GM12878 (cell line): Measurements from ENCODE around the gene OR2T27.

Experiments
- ASH2L ChIP-seq: fragments of 300-600, 200-600 bp; sonication (generic); IDR thresholded peaks from 2 replicates; pipeline ENCODE4 v1.6.1; 2017; ENCODE audit warnings: low read depth, mild to moderate bottlenecking, borderline replicate concordance
- BHLHE40 ChIP-seq, 2 experiments: fragments of 450-650 bp in 1 of 2; IDR thresholded peaks; 2 replicates each; pipeline ENCODE4 v1.6.1; 2011 to 2017; ENCODE audit warnings: low read depth in 2 of 2, borderline replicate concordance in 1 of 2, improper control_type of control experiment in 1 of 2, low read length in 1 of 2, mild to moderate bottlenecking in 1 of 2
- EP300 ChIP-seq, 2 experiments: fragments of 150-350 bp in 1 of 2; IDR thresholded peaks; 2 replicates each; pipeline ENCODE4 v1.6.1; 2011 to 2012; ENCODE audit warnings: low read depth in 2 of 2, low read length in 2 of 2, borderline replicate concordance in 1 of 2, improper control_type of control experiment in 1 of 2, inconsistent platforms in 1 of 2; ENCODE audit not compliant: control insufficient read depth in 1 of 2
- GABPA ChIP-seq: IDR thresholded peaks from 2 replicates; pipeline ENCODE4 v1.6.1; 2014; ENCODE audit warnings: antibody characterized with exemption, low read depth, mild to moderate bottlenecking, inconsistent platforms
- HDAC2 ChIP-seq: fragments of 200-600 bp; sonication (generic); IDR thresholded peaks from 2 replicates; pipeline ENCODE4 v1.6.1; 2017
- KDM1A ChIP-seq: fragments of 200-600 bp; sonication (generic); IDR thresholded peaks from 2 replicates; pipeline ENCODE4 v1.6.1; 2016; ENCODE audit warnings: borderline replicate concordance
- NRF1 ChIP-seq: conservative IDR thresholded peaks from 2 replicates; pipeline ENCODE4 v1.6.1; 2011; ENCODE audit warnings: mild to moderate bottlenecking, low read depth, low read length, improper control_type of control experiment
- POLR2A ChIP-seq: IDR thresholded peaks from 2 replicates; pipeline ENCODE4 v1.6.1; 2011; ENCODE audit warnings: low read depth, mild to moderate bottlenecking, low read length
- SREBF2 ChIP-seq: IDR thresholded peaks from 2 replicates; pipeline ENCODE4 v1.6.1; 2012; ENCODE audit warnings: mild to moderate bottlenecking, low read length
- SRF ChIP-seq, 2 experiments: IDR thresholded peaks; 2 replicates each; pipeline ENCODE4 v1.6.1; 2011; ENCODE audit warnings: low read depth in 2 of 2, low read length in 2 of 2, mild to moderate bottlenecking in 1 of 2, moderate library complexity in 1 of 2
- TARDBP ChIP-seq: IDR thresholded peaks from 2 replicates; pipeline ENCODE4 v1.6.1; 2016; ENCODE audit warnings: borderline replicate concordance
- TF ChIP-seq, protein P1 (sequence below), 3 experiments: IDR thresholded peaks in 2 of 3; conservative IDR thresholded peaks in 1 of 3; 2 replicates each; pipeline ENCODE4 v1.5.1; 2011; ENCODE audit warnings: low read depth in 3 of 3, low read length in 3 of 3, mild to moderate bottlenecking in 3 of 3, control low read depth in 2 of 3, moderate library complexity in 2 of 3, inconsistent platforms in 1 of 3, mixed read lengths in 1 of 3; ENCODE audit not compliant: control insufficient read depth in 2 of 3, insufficient read depth in 1 of 3; ENCODE audit errors: extremely low read depth in 1 of 3
- TF ChIP-seq, protein P2 (sequence below): IDR thresholded peaks from 2 replicates; pipeline ENCODE4 v1.6.1; 2011; ENCODE audit warnings: mild to moderate bottlenecking, low read depth, low read length, moderate library complexity; ENCODE audit not compliant: insufficient replicate concordance

DNA sequence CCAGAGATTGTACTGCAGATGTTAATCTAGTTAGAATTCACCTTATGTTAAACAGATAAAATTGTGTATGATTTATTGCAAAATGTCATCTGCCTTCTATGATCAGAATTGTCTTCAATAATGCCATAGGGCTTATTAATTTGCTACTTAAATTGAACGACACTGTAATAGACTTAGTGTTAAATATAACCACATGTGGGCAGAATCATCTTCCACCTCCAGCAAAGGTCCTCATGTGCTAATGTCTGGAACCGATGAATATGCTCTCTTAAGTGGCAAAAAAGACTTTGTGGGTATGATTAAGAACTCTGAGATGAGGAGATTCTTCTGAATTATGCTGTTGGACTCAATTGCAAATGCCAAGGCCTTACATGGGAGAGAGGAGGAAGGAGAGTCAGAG, 24.8 kb downstream of the OR2T27 start:
- TF ChIP-seq, protein P1, sequence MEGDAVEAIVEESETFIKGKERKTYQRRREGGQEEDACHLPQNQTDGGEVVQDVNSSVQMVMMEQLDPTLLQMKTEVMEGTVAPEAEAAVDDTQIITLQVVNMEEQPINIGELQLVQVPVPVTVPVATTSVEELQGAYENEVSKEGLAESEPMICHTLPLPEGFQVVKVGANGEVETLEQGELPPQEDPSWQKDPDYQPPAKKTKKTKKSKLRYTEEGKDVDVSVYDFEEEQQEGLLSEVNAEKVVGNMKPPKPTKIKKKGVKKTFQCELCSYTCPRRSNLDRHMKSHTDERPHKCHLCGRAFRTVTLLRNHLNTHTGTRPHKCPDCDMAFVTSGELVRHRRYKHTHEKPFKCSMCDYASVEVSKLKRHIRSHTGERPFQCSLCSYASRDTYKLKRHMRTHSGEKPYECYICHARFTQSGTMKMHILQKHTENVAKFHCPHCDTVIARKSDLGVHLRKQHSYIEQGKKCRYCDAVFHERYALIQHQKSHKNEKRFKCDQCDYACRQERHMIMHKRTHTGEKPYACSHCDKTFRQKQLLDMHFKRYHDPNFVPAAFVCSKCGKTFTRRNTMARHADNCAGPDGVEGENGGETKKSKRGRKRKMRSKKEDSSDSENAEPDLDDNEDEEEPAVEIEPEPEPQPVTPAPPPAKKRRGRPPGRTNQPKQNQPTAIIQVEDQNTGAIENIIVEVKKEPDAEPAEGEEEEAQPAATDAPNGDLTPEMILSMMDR (IDR thresholded peaks at IDR 0.05 in 2 of 3, conservative IDR thresholded peaks at IDR 0.05 in 1 of 3; ENCODE audit: control insufficient read depth in 2 of 3, extremely low read depth in 1 of 3, insufficient read depth in 1 of 3, low read depth in 3 of 3, low read length in 3 of 3): no peak
- TF ChIP-seq GABPA (no peak), HDAC2 (no peak), TARDBP (no peak), SRF (IDR thresholded peaks at IDR 0.05; ENCODE audit: low read depth in 2 of 2, low read length in 2 of 2) (no peak), NRF1 (no peak), ASH2L (no peak), POLR2A (no peak), BHLHE40 (IDR thresholded peaks at IDR 0.05; ENCODE audit: borderline replicate concordance in 1 of 2, low read depth in 2 of 2, low read length in 1 of 2) (no peak), SREBF2 (no peak), KDM1A (no peak), EP300 (IDR thresholded peaks at IDR 0.05; ENCODE audit: borderline replicate concordance in 1 of 2, control insufficient read depth in 1 of 2, low read depth in 2 of 2, low read length in 2 of 2) (no peak)
- TF ChIP-seq, protein P2, sequence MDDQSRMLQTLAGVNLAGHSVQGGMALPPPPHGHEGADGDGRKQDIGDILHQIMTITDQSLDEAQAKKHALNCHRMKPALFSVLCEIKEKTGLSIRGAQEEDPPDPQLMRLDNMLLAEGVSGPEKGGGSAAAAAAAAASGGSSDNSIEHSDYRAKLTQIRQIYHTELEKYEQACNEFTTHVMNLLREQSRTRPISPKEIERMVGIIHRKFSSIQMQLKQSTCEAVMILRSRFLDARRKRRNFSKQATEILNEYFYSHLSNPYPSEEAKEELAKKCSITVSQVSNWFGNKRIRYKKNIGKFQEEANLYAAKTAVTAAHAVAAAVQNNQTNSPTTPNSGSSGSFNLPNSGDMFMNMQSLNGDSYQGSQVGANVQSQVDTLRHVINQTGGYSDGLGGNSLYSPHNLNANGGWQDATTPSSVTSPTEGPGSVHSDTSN: no peak
